Fibroblast of the aortic adventitia (primary cell): ENCODE data around the gene USP30. TPM values are rescaled to one million over a fixed set of nuclear protein-coding genes. Genes with fewer than 3 reads are reported as not detected.
"Not testable (repeated sequence)": the region's sequence is repeated elsewhere in the genome, so short reads cannot be mapped to it uniquely, and the experiment has no call there.

Source experiments
- DNase-seq: peaks from one replicate; pipeline ENCODE4 v3.0.0-alpha.2; 2010; ENCODE audit warnings: low read depth
- H3K4me3 ChIP-seq: 2 replicates; pipeline ENCODE4 v1.5.1; 2011; ENCODE audit warnings: low read depth, mild to moderate bottlenecking, control low read depth, low read length, moderate library complexity
- total RNA-seq: library from RNA; depleted of rRNA; stranded (reverse); fragments of >200 nt; gene quantifications from 2 replicates; pipeline ENCODE4 v1.2.3, GENCODE V29; 2012; ENCODE audit warnings: low replicate concordance
- TF ChIP-seq, protein P1 (sequence below): IDR thresholded peaks from 2 replicates; pipeline ENCODE4 v1.5.1; 2011; ENCODE audit warnings: mild to moderate bottlenecking, low read length, control low read depth, inconsistent platforms; ENCODE audit not compliant: insufficient read depth

The USP30 gene
- total RNA-seq, 1 donor, result 11.2 TPM

DNA sequence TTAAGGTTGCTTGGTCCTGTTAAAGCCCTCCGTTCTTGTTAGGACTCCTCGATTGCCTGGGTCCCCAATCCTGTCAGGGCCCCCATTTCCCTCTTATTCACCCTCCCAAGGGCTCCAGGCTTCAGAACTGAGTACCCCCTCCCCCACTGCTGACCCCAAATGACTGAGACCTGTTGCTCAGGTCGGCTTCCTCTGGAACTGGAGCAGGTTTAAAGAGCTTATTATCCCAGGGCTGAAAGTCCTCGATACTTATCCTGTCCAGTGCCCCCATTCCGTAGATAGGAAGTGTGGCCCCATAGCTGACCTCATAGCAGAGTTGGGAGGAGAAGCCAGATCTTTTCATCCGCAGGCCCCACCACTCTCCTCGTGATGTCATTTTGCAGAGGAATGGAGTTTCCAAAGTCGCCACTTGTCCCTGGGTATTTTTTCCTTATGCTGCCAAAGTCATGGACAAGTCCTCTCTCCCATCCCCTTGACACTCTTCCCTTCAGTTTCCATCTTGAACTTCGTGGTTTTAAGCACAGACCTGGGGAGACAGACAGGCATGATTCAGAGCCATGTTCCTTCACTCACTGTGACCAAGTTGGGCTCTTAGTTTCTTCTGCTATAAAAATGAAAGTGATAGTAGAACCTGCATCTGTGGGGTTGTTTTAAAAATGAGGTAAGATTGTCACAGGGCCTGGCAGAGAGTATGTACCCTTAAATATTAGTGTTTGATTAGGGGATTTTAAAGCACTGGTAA lies 1.2 kb downstream of the USP30 start:
- H3K4me3 ChIP-seq, result peak overlapping the region; percentile 79
- peak; percentile 3 for DNase-seq
- TF ChIP-seq, protein P1, sequence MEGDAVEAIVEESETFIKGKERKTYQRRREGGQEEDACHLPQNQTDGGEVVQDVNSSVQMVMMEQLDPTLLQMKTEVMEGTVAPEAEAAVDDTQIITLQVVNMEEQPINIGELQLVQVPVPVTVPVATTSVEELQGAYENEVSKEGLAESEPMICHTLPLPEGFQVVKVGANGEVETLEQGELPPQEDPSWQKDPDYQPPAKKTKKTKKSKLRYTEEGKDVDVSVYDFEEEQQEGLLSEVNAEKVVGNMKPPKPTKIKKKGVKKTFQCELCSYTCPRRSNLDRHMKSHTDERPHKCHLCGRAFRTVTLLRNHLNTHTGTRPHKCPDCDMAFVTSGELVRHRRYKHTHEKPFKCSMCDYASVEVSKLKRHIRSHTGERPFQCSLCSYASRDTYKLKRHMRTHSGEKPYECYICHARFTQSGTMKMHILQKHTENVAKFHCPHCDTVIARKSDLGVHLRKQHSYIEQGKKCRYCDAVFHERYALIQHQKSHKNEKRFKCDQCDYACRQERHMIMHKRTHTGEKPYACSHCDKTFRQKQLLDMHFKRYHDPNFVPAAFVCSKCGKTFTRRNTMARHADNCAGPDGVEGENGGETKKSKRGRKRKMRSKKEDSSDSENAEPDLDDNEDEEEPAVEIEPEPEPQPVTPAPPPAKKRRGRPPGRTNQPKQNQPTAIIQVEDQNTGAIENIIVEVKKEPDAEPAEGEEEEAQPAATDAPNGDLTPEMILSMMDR, result no peak

DNA sequence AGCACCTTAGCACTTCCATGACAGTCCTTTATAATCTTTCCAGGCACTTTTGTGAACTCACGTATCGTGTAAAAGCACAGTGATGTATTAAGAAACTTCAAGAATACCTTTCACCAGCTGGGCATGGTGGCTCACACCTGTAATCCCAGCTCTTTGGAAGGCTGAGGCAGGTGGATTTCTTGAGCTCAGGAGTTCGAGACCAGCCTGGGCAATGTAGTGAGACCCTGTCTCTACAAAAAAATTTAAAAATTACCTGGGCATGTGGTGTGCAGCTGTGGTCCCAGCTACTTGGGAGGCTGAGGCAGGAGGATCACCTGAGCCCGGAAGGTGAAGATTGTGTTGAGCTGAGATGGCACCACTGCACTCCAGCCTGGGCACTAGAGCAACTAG lies 1.7 kb downstream of the USP30 start:
- DNase-seq, result not testable (repeated sequence)
- peak overlapping the region; percentile 79 for H3K4me3 ChIP-seq

DNA sequence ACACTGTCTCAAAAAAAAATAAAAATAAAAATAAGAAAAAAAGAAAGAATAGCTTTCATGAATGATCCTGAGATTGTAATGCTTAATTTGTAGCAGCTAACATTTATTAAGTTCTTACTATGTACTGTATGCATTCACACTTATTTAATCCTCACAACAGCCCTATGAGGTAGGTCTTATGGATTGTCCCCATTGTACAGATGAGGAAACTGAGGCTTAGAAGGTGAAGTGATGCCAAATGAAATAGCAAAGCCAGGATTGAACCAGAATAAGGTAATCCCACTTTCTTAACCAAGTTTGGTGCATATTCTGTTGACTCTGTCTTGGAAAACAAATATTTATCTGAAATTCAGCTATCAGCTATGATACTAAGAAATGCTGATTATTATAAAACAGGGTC lies 2.1 kb downstream of the USP30 start:
- no peak overlapping the region for H3K4me3 ChIP-seq
- no peak for DNase-seq
- TF ChIP-seq, protein P1, result no peak

DNA sequence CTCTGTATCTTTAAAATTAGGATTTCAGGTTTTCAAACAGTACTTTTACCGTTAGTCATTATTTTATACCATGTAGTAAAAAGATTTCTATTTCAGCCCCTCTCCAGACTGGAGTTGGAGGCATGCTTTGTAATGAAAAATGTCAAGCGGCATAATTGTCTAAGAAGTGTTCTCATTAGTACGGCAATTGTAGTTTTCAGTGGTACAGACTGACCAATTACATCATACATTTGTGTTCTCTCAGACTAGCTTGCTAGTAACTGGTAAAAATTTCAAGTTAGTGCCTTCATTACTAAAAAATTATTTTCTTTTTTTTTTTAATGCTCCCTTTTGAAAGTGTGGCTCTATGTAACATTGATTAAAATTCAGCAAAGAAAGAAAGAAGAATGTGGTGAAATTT lies 4.5 kb downstream of the USP30 start:
- no peak for DNase-seq
- TF ChIP-seq, protein P1, result no peak
- H3K4me3 ChIP-seq, result no peak overlapping the region

DNA sequence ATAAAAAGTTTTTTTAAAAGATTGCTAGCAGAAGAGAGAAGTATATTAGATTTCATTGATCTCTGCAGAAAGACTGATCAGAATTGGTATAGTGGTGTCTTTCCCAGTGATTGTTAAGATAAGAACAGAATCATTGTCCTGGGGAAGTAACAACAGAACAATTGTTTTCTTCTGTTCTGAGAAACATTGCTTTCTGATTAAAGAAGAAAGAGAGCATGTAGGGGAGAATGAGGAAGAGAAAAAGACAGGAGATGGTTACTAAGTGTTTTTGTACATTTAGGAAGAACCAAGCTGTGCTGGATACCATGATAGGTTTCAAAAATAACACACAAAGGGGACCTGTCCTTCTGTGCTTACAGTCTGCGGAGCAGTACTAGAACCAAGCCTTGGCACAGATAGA lies 5.0 kb downstream of the USP30 start:
- H3K4me3 ChIP-seq, result no peak overlapping the region
- TF ChIP-seq, protein P1, result no peak

DNA sequence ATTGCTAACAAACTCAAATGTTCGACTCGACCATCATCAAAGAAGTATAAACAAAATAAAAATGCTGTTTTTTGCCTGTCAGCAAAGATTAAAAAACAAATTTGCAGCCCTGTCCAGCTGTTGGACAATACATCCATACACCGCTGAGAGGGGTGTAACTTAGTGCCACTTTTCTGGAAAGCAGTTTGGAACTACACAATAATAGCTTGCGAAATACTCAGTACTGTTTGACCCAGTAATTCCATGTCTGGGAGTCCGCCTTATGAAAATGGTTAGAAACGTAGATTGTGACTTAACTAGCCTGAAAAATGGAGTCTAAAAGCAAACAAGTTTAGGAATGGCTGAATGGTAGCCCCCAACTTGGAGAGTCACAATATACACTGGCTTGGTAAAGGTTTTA lies 6.4 kb downstream of the USP30 start:
- TF ChIP-seq, protein P1, result no peak

More for the DNA sequence above, 5.0 kb downstream of the USP30 start:
- DNase-seq, result no peak

DNA sequence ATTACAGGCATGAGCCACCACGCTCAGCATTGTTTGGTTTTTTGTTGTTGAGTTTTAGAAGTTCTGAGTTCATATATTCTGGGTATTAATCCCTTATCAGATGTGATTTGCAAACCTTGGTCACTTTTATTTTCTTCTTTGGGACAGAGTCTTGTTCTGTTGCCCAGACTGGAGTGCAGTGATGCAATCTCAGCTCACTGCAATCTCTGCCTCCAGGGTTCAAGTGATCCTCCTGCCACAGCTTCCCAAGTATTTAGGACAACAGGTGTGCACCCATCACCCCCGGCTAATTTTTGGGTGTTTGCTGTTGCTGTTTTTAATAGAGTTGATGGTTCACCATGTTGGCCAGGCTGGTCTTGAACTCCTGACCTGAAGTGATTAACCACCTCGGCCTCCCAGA lies 11.8 kb downstream of the USP30 start:
- no peak overlapping the region for H3K4me3 ChIP-seq
- TF ChIP-seq, protein P1, result no peak
- no peak for DNase-seq

More for the DNA sequence above, 6.4 kb downstream of the USP30 start:
- H3K4me3 ChIP-seq, result no peak overlapping the region
- DNase-seq, result no peak
